NK-92 (cell line): ENCODE results near the gene SLC25A36.

Experiments
- DNase-seq: peaks from one replicate; lab custom pipeline; 2025; ENCODE audit not compliant: unreplicated experiment; lab: John Stamatoyannopoulos, UW

The SLC25A36 gene

GRCh38 chr3:140941434-140942220, at the start of gene SLC25A36:
Gene SLC25A36 (plus strand): TSS chr3:140941836. CDS start chr3:140942055, 219 bp downstream.
- DNase-seq: peak; percentile 74

- DNase-seq: no peak
Observed at GRCh38 chr3:140896997-140897396, 44.6 kb upstream of the SLC25A36 start.

- DNase-seq: no peak
Observed at GRCh38 chr3:140898340-140899180, 43.1 kb upstream of the SLC25A36 start.

GRCh38 chr3:140899363-140899762, 42.3 kb upstream of the SLC25A36 start:
- no peak for DNase-seq

- DNase-seq: no peak
Observed at GRCh38 chr3:140902791-140903190, 38.8 kb upstream of the SLC25A36 start.

- DNase-seq: no peak
Observed at GRCh38 chr3:140903196-140903595, 38.4 kb upstream of the SLC25A36 start.

GRCh38 chr3:140904521-140904920, 37.1 kb upstream of the SLC25A36 start:
- no peak for DNase-seq

GRCh38 chr3:140905559-140905958, 36.1 kb upstream of the SLC25A36 start:
- no peak for DNase-seq

GRCh38 chr3:140906785-140907184, 34.9 kb upstream of the SLC25A36 start:
- no peak for DNase-seq

GRCh38 chr3:140910860-140911259, 30.8 kb upstream of the SLC25A36 start:
- no peak for DNase-seq

- DNase-seq: no peak
Observed at GRCh38 chr3:140911822-140912221, 29.8 kb upstream of the SLC25A36 start.

GRCh38 chr3:140913728-140914127, 27.9 kb upstream of the SLC25A36 start:
- DNase-seq: no peak

GRCh38 chr3:140914384-140914945, 27.2 kb upstream of the SLC25A36 start:
- no peak for DNase-seq

GRCh38 chr3:140916603-140917002, 25.0 kb upstream of the SLC25A36 start:
- no peak for DNase-seq

GRCh38 chr3:140917772-140918171, 23.9 kb upstream of the SLC25A36 start:
- DNase-seq: no peak

- no peak for DNase-seq
Observed at GRCh38 chr3:140920029-140920428, 21.6 kb upstream of the SLC25A36 start.

GRCh38 chr3:140922634-140923033, 19.0 kb upstream of the SLC25A36 start:
- DNase-seq: no peak

GRCh38 chr3:140924097-140924873, 17.4 kb upstream of the SLC25A36 start:
- DNase-seq: no peak

GRCh38 chr3:140927279-140928069, 14.2 kb upstream of the SLC25A36 start:
- no peak for DNase-seq

- DNase-seq: no peak
Observed at GRCh38 chr3:140929446-140929845, 12.2 kb upstream of the SLC25A36 start.
